Retinal pigment epithelial cell (primary cell): ENCODE data around the gene HS3ST1.
A peak's percentile ranks its signal among the peaks of the same experiment; 100 is the strongest.

Experiments used
- DNase-seq: peaks from one replicate; pipeline ENCODE4 v3.0.0-alpha.2; 2010; ENCODE audit warnings: low read depth
- H3K4me3 ChIP-seq: 2 replicates; pipeline ENCODE4 v1.5.1; 2011; ENCODE audit warnings: mild to moderate bottlenecking, low read length, control low read depth, moderate library complexity
- TF ChIP-seq, protein P1 (sequence below): conservative IDR thresholded peaks from 2 replicates; pipeline ENCODE4 v1.5.1; 2011; ENCODE audit warnings: low read depth, low read length, control low read depth, inconsistent platforms

The HS3ST1 gene

DNA sequence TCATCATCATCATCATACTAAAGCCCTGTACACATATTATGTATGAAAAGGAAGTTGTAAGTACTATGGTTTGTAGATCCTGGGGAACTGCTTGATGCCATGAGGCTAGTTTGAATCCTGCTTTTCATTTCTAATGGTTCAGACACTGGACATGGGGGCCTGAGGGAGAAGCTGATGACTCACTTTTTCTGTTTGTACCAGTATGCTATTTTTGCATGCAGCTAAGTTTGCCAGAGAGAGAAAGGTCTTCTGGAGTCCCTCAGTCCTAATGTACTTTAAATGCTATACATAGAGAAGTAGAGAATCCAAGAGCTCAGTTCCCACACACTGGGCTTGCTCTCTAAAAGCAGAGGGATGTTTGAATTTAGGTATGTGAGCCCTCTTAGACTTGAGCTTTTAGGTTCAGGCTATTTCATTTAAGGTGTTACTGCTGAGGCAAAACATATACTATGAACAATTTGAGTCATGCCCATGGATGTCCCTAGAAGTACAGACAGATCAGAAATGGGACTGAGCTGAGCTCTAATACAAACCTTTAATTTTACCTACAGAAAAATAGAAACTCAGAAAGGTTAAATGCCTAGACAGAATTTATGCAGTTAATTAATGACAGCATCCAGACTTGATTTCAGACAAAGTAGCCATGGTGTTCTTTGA lies 17.6 kb upstream of the HS3ST1 start:
- TF ChIP-seq, protein P1, sequence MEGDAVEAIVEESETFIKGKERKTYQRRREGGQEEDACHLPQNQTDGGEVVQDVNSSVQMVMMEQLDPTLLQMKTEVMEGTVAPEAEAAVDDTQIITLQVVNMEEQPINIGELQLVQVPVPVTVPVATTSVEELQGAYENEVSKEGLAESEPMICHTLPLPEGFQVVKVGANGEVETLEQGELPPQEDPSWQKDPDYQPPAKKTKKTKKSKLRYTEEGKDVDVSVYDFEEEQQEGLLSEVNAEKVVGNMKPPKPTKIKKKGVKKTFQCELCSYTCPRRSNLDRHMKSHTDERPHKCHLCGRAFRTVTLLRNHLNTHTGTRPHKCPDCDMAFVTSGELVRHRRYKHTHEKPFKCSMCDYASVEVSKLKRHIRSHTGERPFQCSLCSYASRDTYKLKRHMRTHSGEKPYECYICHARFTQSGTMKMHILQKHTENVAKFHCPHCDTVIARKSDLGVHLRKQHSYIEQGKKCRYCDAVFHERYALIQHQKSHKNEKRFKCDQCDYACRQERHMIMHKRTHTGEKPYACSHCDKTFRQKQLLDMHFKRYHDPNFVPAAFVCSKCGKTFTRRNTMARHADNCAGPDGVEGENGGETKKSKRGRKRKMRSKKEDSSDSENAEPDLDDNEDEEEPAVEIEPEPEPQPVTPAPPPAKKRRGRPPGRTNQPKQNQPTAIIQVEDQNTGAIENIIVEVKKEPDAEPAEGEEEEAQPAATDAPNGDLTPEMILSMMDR = no peak
- no peak overlapping the region for H3K4me3 ChIP-seq
- DNase-seq = peak; percentile 31

DNA sequence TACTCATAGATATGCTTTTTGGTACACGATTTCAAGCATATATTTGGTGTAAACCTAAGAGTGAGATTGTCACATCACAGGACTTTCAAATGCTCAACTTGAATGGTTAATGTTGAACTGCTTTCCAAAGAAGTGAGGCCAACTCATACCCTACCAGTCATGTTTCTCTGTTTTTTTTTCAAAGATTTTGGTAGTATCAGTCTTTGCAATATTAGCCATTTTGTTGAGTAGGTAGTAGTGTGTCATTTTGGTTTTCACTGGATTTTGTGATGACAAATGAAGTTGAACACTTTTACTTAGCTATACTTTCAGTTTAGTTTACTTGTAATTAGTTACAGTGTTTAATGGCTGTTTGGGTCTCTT lies 12.5 kb upstream of the HS3ST1 start:
- H3K4me3 ChIP-seq = no peak overlapping the region
- TF ChIP-seq, protein P1 = no peak
- no peak for DNase-seq

DNA sequence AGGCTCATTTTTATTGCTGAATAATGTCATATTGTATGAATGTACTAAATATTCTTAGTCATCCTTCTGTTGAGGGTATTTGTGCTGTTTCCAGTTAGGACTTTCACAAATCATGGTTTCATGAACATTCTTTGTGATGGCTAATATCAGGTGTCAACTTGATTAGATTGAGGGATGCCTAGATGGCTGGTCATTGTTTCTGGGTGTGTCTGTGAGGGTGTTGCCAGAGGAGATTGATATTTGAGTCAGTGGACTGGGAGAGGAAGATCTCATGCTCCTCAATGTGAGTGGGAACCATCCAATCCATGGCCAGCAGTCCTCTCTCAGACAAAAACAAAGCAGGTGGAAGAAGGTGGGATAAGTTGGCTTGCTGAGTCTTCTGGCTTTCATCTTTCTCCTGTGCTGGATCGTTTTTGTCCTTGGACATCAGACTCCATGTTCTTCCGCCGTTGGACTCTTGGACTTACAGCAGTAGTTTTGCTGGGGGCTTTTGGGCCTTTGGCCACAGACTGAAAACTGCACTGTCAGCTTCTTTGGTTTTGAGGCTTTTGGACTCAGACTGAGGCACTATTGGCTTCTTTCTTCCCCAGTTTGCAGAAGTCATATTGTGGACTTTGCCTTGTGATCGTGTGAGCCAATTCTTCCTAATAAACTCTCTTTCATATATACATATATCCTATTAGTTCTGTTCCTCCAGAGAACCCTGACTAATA lies 11.9 kb upstream of the HS3ST1 start:
- H3K4me3 ChIP-seq = no peak overlapping the region
- no peak for DNase-seq
- TF ChIP-seq, protein P1 = no peak

DNA sequence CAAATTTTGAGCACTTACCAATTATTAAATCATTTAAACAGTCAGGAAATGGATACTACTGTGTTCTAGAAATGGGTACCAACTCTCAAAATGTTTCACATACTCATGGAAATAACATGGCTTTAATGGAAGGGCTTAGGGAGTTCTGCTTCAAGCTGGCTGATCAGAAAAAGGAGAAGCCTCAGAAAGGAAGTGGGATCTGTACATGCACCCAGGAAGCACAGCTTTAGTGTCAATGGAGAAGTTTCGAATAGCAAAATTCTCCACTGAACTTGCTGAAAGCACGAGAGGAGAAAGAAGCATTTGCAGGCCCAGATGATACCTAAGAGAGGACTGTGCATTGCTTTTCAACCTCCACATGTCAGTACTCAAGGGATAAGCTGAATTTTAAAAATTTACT lies 11.1 kb upstream of the HS3ST1 start:
- H3K4me3 ChIP-seq = no peak overlapping the region
- DNase-seq = no peak
- TF ChIP-seq, protein P1 = no peak

DNA sequence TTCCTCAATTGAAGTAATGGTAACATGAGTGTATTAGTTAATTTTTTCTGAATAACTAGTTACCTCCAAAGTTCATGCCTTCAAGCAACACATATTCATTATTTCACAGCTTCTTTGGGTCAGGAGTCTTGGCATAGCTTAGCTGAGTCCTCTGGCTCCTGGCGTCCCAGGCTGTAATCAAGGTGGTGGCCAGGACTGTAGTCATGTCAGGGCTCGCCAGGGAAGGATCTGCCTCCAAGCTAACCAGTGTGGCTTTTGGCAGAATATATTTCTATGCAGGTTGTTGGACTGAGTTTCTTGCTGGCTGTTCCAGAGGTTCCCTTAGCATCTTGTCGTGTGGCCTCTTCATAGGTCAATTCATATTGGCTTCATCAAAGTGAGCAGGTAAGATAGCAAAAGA lies 10.0 kb upstream of the HS3ST1 start:
- H3K4me3 ChIP-seq = no peak overlapping the region
- DNase-seq = no peak
- TF ChIP-seq, protein P1 = no peak

DNA sequence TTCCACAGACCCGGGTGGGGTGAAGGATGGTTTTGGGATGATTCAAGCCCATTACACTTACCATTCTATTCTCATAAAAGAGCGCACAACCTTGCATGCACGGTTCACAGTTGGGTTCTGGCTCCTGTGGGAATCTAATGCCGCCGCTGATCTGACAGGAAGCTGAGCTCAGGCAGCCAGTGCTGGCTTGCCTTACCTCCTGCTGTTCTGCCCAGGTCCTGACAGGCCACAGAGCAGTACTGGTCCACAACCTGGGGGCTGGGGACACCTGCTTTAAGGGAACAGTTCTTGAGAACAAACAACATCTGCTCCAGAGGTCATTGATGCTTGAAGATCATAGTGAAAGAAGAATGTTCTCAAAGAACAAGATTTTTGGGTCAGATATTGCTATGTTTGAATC lies 8.0 kb upstream of the HS3ST1 start:
- no peak for DNase-seq
- H3K4me3 ChIP-seq = no peak overlapping the region
- TF ChIP-seq, protein P1 = no peak

DNA sequence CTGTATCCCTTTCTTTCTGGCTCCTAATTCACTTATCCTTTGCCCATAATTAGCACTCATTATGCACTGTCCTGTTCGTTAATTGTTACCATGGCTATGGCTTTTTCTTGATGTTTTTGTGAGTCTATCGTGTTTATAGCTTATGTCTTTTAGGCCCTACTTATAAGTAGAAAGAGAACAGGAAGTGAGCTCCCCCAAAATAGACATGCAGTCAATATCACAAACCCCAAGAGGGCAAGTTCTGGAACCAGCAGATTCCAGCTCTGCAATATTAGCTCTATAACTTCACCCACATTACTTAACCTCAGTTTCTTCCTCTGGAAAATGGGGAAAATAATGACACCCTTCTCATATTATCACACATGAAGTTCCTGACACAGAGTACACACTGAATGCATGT lies 7.4 kb upstream of the HS3ST1 start:
- no peak overlapping the region for H3K4me3 ChIP-seq
- TF ChIP-seq, protein P1 = no peak
- DNase-seq = no peak
